Hypothalamus (tissue), 51 donors: ENCODE results near the gene ENTREP3.
"Not testable (repeated sequence)": the region's sequence is repeated elsewhere in the genome, so short reads cannot be mapped to it uniquely, and the experiment has no call there.

ENCODE experiments used
- DNase-seq, 51 donors: peaks; one replicate each; lab custom pipeline; 2025; lab: John Stamatoyannopoulos, UW

ENTREP3 gene

GRCh38 chr1:155255243-155256007 lies at the start of gene ENTREP3:
Gene ENTREP3, minus strand, starts transcription at chr1:155255483. Its CDS starts 606 bp downstream, at chr1:155254877.
- peak; percentile 26 to 93 (median 83) for DNase-seq

- no peak for DNase-seq
These were observed 49.3 kb upstream of the ENTREP3 start for GRCh38 chr1:155304558-155305063.

GRCh38 chr1:155301342-155301841 lies 46.1 kb upstream of the ENTREP3 start, which contains the start of gene PKLR:
Gene PKLR, minus strand, starts transcription at chr1:155301438. Its CDS starts 43 bp downstream, at chr1:155301395.
- no peak for DNase-seq

GRCh38 chr1:155300553-155301329 lies 45.5 kb upstream of the ENTREP3 start:
- DNase-seq = no peak

- no peak for DNase-seq
These were observed 44.7 kb upstream of the ENTREP3 start for GRCh38 chr1:155300024-155300423.

DNA sequence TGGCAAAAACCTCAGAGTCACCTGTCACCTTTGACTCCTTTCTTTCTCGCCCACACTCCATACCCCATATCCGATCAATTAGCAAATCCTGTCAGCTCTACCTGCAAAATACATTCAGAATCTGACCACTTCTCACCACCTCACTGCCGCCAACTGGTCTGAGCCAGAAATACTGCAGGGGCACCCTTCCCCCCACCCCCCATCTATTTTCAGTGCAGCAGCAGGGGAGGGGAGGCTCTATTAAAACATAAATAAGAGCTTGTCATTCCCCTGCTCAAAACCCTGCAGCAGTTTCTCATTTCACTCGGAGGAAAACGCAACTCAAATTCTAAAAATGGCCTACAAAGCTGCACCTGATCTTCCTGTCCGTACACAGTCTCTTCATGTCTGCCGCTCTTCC lies 42.1 kb upstream of the ENTREP3 start:
- no peak for DNase-seq

GRCh38 chr1:155296661-155297060 lies 41.4 kb upstream of the ENTREP3 start:
- DNase-seq = no peak

DNA sequence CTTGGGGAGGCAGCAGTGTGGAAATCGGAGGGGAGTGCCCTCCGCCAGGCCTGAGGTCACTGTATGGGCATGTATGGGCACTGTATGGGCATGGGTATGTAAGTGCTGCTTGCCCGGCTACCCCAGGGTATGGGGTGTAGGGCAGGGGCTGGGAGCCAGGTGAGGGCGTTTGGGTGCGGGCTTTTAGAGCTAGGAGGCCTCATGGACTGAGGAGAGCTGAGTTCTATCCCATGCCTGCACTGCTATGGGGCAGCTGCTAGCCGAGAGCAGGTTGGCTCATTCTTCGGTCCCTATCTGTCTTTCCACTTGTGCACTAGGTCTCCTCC lies 40.6 kb upstream of the ENTREP3 start:
- DNase-seq = no peak

GRCh38 chr1:155295183-155295941 lies 40.1 kb upstream of the ENTREP3 start:
- no peak for DNase-seq

GRCh38 chr1:155294520-155295182 lies 39.4 kb upstream of the ENTREP3 start:
- no peak for DNase-seq

DNA sequence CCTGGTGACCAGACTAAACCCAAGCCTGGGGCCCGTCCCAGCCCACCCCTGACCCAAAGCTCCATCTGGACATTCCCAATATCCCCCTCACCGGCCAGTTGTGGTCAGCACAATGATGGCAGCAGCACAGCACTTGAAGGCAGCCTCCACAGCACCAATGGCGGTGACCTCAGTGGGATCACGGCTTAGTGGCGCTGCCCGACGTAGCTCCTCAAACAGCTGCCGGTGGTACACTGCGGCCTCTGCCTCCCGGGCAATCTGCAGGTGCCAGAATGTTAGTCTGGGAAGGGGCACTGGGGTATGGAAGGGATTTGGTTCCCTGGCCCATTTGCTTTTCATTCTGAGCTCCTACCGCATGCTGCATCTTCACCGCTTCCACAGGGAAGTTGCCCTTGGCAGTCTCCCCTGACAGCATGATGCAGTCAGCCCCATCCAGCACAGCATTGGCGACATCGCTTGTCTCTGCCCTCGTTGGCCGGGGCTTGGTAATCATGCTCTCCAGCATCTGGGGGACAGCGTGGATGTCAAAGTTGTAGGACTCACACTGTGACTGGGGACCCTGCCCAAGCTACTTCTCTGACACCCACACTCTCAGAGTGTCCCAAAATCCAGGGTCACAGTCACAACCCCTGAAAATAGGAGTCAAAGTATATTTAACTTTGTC lies 37.9 kb upstream of the ENTREP3 start:
- DNase-seq = no peak

- DNase-seq = not testable (repeated sequence)
These were observed 35.7 kb upstream of the ENTREP3 start for GRCh38 chr1:155291006-155291405.

- DNase-seq = no peak
These were observed 32.8 kb upstream of the ENTREP3 start for GRCh38 chr1:155287987-155288543.

DNA sequence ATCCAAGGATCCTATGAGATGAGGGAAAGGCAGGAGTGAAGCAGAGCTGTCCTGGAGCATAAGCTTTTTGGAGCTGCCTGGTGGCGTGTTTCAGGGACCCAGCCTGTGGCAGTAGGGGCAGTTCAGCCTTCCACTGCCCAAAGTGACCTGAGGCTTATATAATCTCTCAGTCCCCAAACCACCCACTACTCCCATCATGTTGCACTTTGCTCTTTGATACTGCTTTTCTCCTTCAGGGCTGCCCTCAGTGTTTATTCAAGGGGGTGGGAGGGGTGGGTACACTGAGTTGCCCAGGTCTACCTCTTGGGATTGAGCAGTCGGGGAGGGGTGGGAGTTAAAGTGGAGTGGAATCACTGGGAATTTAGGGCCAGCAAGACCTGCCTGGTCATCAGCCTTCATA lies 31.3 kb upstream of the ENTREP3 start:
- DNase-seq = no peak

DNA sequence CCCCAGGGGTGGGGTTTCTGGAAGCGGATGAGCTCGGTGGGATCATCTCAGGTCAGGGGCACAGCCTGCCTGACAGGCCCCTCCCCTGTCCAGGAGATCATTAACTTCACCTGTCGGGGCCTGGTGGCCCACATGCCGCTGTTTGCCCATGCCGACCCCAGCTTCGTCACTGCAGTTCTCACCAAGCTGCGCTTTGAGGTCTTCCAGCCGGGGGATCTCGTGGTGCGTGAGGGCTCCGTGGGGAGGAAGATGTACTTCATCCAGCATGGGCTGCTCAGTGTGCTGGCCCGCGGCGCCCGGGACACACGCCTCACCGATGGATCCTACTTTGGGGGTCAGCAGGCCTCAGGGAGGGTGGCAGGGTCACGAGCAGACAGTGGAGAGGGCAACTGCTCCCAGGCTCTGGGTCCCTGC lies 30.4 kb upstream of the ENTREP3 start:
- no peak for DNase-seq

DNA sequence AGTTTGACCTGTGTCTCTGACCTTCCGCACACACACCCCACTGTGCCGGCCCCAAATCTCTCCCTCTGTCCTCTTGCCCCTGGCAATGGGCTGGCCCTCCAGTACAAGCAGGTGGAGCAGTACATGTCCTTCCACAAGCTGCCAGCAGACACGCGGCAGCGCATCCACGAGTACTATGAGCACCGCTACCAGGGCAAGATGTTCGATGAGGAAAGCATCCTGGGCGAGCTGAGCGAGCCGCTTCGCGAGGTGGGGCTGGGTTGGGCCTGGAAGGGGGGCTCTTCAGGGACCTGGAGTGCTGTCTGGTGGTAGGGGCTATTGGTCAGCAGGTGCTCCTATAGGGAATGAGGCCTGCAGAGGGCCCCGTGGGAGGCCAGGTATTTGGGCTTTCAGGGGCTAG lies 29.8 kb upstream of the ENTREP3 start:
- DNase-seq = no peak

DNA sequence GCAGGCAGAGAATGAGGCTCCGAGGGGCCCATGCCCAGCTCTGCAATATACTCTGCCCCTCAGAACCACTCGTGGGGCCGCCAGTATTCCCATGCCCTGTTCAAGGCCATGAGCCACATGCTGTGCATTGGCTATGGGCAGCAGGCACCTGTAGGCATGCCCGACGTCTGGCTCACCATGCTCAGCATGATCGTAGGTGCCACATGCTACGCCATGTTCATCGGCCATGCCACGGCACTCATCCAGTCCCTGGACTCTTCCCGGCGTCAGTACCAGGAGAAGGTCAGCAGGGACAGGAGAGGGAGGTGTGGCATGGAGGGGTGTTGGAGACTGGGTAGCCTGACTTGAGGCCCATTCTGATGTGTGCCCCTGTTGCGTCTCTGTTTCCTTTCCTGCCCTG lies 29.2 kb upstream of the ENTREP3 start:
- no peak for DNase-seq

GRCh38 chr1:155282488-155283091 lies 27.3 kb upstream of the ENTREP3 start:
- no peak for DNase-seq

GRCh38 chr1:155279268-155279667 lies 24.0 kb upstream of the ENTREP3 start:
- peak in 2 of 51 donors; percentile 4 to 24 for DNase-seq
